Activated CD4-positive, alpha-beta T cell treated with anti-CD3 and anti-CD28 coated beads for 24 hours (primary cell): ENCODE data around the gene ATG4B.

Source experiments
- DNase-seq, 2 donors: peaks; one replicate each; pipeline ENCODE4 v3.0.0-alpha.2; 2020; ENCODE audit warnings: low read depth in 2 of 2

ATG4B gene

GRCh38 chr2:241613017-241613780 is 24.3 kb upstream of the ATG4B start:
- DNase-seq = no peak

- no peak for DNase-seq
Observed at GRCh38 chr2:241615041-241615440, 22.5 kb upstream of the ATG4B start.

- no peak for DNase-seq
Observed at GRCh38 chr2:241615522-241616052, 21.9 kb upstream of the ATG4B start.

- DNase-seq = no peak
Observed at GRCh38 chr2:241616168-241617125, 21.0 kb upstream of the ATG4B start.

GRCh38 chr2:241617431-241618154 is 19.9 kb upstream of the ATG4B start:
- DNase-seq = peak in 1 of 2 donors; percentile 16

GRCh38 chr2:241618296-241618805 is 19.1 kb upstream of the ATG4B start:
- no peak for DNase-seq

GRCh38 chr2:241618829-241619228 is 18.7 kb upstream of the ATG4B start:
- no peak for DNase-seq

- no peak for DNase-seq
Observed at GRCh38 chr2:241619597-241620418, 17.7 kb upstream of the ATG4B start.

- peak; percentile 33 to 48 for DNase-seq
Observed at GRCh38 chr2:241620419-241620769, 17.1 kb upstream of the ATG4B start.

GRCh38 chr2:241627675-241628074 is 9.8 kb upstream of the ATG4B start:
- no peak for DNase-seq

- DNase-seq = no peak
Observed at GRCh38 chr2:241629762-241630435, 7.6 kb upstream of the ATG4B start.

GRCh38 chr2:241632478-241633325 is 4.8 kb upstream of the ATG4B start:
- no peak for DNase-seq

- no peak for DNase-seq
Observed at GRCh38 chr2:241633561-241633960, 3.9 kb upstream of the ATG4B start.

- no peak for DNase-seq
Observed at GRCh38 chr2:241635756-241636155, 1.7 kb upstream of the ATG4B start.

GRCh38 chr2:241636182-241637017 is 1.1 kb upstream of the ATG4B start:
- DNase-seq = peak in 1 of 2 donors; percentile 18

- DNase-seq = peak; percentile 39
Observed at GRCh38 chr2:241637795-241638660, 535 bp downstream of the ATG4B start.

- no peak for DNase-seq
Observed at GRCh38 chr2:241638940-241639339, 1.4 kb downstream of the ATG4B start.
